ENCODE results near the gene SOHLH1.

The SOHLH1 gene

DNA sequence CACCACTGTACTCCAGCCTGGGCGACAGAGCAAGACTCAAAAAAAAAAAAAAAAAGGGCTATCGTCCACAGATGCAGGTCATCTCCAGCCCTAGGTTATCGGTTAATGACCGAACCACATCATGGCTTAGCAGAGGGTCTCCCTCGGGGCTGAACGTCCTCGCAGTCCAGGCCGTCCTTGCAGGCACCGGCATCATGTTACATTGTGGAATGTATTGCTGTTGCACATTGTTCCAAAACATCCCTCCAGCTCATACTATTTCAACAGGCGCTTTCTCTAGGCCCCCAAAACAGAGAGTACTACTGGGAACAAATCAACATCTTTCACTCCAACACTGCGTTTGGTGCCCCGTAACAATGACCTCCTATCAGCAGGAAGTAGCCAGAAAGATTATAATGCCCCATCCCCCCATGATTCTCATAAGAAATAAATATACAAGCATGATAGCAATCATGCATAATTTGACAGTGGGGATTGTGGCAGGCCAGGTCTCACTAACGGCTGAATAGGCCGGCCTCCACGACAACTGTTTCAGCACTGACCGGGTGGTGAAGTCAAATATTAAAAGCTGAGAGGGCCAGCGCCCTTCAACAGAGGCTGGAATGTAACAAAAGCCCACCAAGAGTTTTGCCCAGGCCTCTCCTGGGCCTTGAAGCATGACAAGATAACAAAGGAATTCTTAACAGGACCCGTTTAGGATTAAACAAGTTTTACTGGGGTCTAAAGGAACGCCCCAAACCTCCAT lies 37.3 kb downstream of the SOHLH1 start:
- DNase-seq (ENCODE audit: low read depth in 2 of 2) = no peak

DNA sequence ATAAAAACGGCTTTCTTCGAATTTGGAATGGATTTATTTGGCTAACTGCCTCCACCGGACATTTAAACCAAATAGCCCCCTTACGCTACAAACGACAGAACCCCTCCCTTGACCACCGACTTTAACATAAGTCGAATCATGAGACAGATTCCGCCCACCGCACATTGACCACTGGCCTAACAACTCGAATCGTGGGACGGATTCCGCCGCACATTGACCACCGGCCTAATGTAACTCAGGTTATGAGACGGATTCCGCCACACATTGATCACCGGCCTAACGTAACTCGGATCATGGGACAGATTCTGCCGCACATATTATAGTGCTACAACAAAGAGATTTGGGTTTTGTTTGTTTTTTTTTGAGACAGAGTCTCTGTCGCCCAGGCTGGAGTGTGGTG lies 38.9 kb downstream of the SOHLH1 start:
- no peak for DNase-seq (ENCODE audit: low read depth in 2 of 2)

DNA sequence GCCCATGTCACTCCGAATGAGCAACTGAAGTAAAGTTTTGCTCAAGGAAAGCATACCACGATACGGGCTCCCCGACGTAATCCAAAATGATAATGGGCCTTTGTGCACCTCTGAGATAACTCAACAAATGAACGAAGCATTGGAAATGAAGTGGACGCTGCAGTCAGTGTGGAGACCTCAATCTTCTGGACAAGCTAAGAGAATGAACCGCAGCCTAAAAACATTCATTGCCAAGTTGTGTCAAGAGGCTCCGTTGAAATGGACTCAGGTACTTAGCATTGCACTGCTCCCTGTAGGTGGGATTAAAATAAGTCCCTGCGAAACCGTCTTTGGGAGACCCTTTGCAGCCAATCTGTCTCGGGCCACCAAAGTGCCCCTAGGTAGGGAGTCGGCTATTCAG lies 40.0 kb downstream of the SOHLH1 start:
- DNase-seq (ENCODE audit: low read depth in 2 of 2) = no peak

DNA sequence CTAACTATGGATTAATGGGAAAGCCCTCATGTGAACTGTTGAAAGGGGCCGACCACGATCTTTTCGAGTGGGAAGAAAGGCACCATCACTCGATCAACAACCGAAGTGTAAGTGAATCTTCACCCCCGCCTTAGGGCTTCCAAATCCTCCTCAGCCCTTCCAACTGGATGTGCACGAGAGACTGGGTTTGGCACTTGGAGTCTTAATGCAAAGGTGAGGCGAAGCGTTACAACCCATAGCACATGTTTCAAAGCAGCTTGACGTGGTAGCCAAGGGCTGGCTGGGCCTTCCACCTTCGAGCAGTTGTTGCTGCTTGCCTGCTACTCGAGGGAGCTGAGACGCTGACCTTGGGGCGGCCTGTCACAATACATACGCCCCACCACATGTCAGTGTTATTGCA lies 41.9 kb downstream of the SOHLH1 start:
- no peak for DNase-seq (ENCODE audit: low read depth in 2 of 2)

DNA sequence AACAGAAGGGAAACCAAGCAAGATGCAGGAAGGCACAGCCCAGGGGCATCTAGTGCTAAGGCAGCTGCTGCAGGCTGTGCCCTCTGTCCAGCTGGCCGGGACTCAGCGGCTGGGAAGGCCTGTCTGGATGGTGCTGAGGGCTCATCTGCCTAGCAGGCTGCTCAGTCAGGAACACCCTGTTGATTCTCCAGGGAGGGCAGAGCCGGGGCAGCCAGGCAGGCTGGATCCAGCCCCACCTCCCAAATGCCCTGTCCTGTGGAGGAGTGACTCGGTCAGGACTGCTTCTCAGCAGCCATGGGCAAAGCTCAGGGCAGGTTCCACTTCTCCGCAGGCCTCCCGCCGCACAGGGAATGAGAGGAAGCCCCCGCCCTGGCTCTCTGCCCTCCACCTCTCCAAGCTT lies 44.0 kb downstream of the SOHLH1 start:
- DNase-seq (ENCODE audit: low read depth in 2 of 2) = no peak

DNA sequence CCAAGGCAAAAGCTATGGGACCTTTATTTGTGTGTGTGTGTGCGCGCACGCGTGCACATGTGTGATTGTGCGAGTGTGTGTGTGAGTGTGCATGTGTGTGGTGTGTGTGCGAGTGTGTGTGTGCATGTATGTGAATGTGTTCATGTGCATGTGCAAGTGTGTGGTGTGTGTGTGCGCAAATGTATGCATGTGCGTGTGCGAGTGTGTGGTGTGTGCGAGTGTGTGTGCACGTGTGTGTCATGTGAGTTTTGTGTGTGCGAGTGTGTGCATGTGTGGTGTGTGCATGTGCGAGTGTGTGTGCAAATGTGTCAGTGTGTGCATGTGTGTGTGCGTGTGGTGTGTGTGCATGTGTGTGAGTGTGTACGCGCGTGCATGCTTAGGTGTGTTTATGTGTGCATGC lies 48.9 kb downstream of the SOHLH1 start:
- no peak for DNase-seq (ENCODE audit: low read depth in 2 of 2)

DNA sequence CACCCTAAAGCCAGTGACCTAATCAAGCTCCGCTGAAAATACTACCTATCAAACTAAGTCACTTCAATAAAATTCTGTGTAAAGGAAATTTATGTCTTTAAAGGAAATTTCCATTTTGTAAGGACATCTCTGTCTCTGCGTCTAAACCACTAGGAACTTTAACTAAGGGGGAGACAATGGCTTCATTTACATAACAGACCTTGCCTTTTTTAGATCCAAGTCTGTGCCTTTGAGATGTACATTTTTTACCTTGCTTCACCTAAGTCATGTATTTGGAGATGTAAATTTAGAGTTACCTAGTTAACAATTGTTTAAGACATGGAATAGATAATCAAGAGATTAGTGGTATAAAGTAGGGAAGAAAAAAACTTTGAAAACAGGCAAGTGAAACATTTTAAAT lies 49.8 kb downstream of the SOHLH1 start:
- no peak for DNase-seq (ENCODE audit: low read depth in 2 of 2)

DNA sequence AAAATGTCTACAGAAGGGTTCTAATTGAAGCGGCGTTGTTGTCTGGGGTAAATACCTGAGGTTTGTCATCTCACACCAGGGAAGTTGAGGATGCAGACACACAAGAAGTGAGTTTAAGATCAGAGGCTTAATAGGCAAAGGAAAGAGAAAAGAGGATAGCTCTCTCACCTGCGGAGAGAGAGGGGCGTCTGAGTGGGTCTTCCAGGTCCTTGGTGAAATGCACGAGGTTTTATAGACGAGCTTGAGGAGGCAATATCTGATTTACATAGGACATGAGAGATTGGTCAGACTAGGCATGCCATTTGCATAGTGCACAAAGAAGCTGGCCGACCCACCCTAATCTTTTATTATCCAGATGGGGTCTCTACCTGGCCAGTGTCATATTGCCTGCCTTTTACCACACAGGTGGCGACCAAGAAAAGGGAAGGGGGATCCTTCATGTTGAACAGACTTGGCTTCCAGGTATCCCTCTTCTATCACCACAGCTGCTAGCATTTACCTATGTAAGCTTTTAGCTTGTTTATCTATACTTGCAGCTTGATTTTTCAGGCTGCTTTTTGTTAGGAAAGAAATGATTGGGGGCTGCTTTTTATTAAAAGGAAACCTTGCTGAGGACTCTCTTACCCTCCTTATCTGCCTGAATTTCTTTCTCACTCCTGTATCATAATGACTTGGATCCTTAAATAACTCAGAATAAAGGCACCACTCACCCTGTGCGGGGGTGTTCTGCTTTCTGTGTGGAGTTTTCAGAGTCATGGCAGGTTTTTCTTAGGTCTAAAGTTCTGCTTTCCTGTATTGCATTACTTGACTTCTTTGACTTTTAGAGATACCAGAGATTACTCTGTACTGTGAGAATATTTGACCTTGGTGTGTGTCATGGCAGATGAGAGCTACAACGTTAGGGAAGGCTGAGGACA lies 50.5 kb downstream of the SOHLH1 start:
- DNase-seq (ENCODE audit: low read depth in 2 of 2) = no peak

DNA sequence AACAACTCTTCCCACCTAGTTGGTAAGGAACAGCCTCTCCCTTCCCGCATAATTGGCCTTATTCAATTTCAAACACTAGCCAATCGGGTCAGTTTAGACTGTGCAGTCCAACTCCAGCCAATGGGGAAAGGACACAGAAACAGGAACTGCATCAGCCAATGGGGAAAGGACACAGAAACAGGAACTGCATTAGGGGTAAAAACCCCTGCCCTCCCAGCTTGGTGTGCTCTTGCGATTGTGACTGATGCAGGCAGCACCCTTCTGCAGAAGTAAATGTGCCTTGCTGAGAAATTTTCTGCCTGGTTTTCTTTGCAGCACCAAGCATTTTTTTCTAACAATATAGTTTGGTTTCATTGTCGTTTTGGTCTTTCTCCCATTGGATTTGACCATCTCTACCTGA lies 51.4 kb downstream of the SOHLH1 start:
- DNase-seq (ENCODE audit: low read depth in 2 of 2) = no peak

DNA sequence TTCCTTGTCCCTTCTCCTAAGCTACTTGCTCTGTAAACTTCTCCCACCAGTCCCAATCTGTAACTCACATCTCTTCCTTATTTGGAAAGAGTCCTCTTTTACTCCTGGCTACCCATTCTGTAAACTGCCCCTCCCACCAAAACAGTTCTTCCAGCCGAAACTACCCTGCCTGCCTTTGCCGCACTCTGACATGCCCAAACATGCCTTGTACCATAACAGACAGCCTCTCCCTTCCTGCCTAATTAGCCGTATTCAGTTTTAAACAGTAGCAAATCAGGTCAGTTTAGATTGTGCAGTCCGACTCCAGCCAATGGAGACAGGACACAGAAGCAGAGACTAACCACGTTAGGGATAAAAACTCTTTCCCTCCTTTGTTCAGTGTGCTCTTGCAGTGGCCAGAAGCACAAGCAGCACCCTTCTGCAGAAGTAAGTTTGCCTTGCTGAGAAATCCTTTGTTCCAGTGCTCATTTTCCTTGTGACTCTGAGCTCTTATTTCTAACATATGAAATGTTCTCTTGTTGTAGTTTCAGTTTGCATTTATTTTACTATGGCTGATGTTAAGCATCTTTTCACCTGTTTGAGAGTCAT lies 54.6 kb downstream of the SOHLH1 start:
- DNase-seq (ENCODE audit: low read depth in 2 of 2) = no peak
